Measurements from ENCODE around the gene CFDP1. TPM values are rescaled to one million over a fixed set of nuclear protein-coding genes. Genes with fewer than 3 reads are reported as not detected.
A peak's percentile ranks its signal among the peaks of the same experiment; 100 is the strongest.

CFDP1 gene
- total and polyA plus RNA-seq, 4 experiments from 2014 or later = 37.1 to 42.4 (median 41.9) TPM

GRCh38 chr16:75351183-75351582 is 82.1 kb downstream of the CFDP1 start:
- H3K27ac ChIP-seq (ENCODE audit: low read depth, low read length) = no peak overlapping the region
- DNase-seq = no peak
- ChIA-PET POLR2A (ENCODE audit: partially characterized antibody) (interaction anchor here (0.6 kb wide), 1 partner anchor 23 kb away, joined by 6 read pairs; no protein-coding TSS in a partner anchor), CTCF (ENCODE audit: partially characterized antibody) (no interaction called here)
- H3K4me1 ChIP-seq (ENCODE audit: insufficient read depth, low read length) = no peaks in the 10 kb centered on the region
- intact Hi-C loops (cut with micrococcal nuclease) = no loop called here
- Mint-ChIP-seq H3K4me3 (no peak overlapping the region), H3K4me1 (peaks cover 0 to 3% (median 1%) of the 10 kb centered on the region in 4 donors), H3K27me3 (no peaks in the 10 kb centered on the region), H3K36me3 (peaks cover 10 to 18% of the 10 kb centered on the region in 2 donors), H3K9me3 (no peaks in the 10 kb centered on the region), H3K27ac (no peak overlapping the region)
- no peak overlapping the region for H3K4me3 ChIP-seq (ENCODE audit: low read length in 2 of 2)
- no peaks in the 10 kb centered on the region for H3K36me3 ChIP-seq (ENCODE audit: insufficient read depth, low read length)
- H3K9me3 ChIP-seq (ENCODE audit: control insufficient read depth in 1 of 2, low read length in 2 of 2) = no peaks in the 10 kb centered on the region
- no peaks in the 10 kb centered on the region for H3K27me3 ChIP-seq (ENCODE audit: insufficient read depth, low read length)

- Histone ChIP-seq H3K4me3 (ENCODE audit: low read length in 2 of 2) (no peak overlapping the region), H3K27me3 (ENCODE audit: insufficient read depth, low read length) (no peaks in the 10 kb centered on the region), H3K27ac (ENCODE audit: low read depth, low read length) (no peak overlapping the region), H3K4me1 (ENCODE audit: insufficient read depth, low read length) (no peaks in the 10 kb centered on the region), H3K9me3 (ENCODE audit: control insufficient read depth in 1 of 2, low read length in 2 of 2) (no peaks in the 10 kb centered on the region), H3K36me3 (ENCODE audit: insufficient read depth, low read length) (no peaks in the 10 kb centered on the region)
- Mint-ChIP-seq H3K4me1 (peaks cover 0 to 7% (median 2%) of the 10 kb centered on the region in 4 donors), H3K4me3 (no peak overlapping the region), H3K9me3 (no peaks in the 10 kb centered on the region), H3K27me3 (no peaks in the 10 kb centered on the region), H3K27ac (peak overlapping the region in 1 of 7 donors; percentile 15), H3K36me3 (peaks cover 22 to 38% of the 10 kb centered on the region in 2 donors)
- no peak for DNase-seq
- ChIA-PET POLR2A (ENCODE audit: partially characterized antibody) (no interaction called here), CTCF (ENCODE audit: partially characterized antibody) (no interaction called here)
- intact Hi-C loops (cut with micrococcal nuclease) = no loop called here
These were observed 87.6 kb downstream of the CFDP1 start for GRCh38 chr16:75345711-75346110.

- Mint-ChIP-seq H3K27ac (no peak overlapping the region), H3K36me3 (peaks cover 29 to 54% of the 10 kb centered on the region in 2 donors), H3K4me1 (peaks cover 0 to 7% (median 2%) of the 10 kb centered on the region in 4 donors), H3K4me3 (no peak overlapping the region), H3K9me3 (no peaks in the 10 kb centered on the region), H3K27me3 (no peaks in the 10 kb centered on the region)
- ChIA-PET CTCF (ENCODE audit: partially characterized antibody) (interaction anchor here (1.2 to 2.3 kb wide), 3 partner anchors 10 to 111 kb away, joined by 4 to 7 read pairs (median 5); no protein-coding TSS in a partner anchor), POLR2A (ENCODE audit: partially characterized antibody) (no interaction called here)
- H3K27ac ChIP-seq (ENCODE audit: low read depth, low read length) = no peak overlapping the region
- H3K9me3 ChIP-seq (ENCODE audit: control insufficient read depth in 1 of 2, low read length in 2 of 2) = no peaks in the 10 kb centered on the region
- no peaks in the 10 kb centered on the region for H3K36me3 ChIP-seq (ENCODE audit: insufficient read depth, low read length)
- H3K27me3 ChIP-seq (ENCODE audit: insufficient read depth, low read length) = no peaks in the 10 kb centered on the region
- intact Hi-C loops (cut with micrococcal nuclease) = no loop called here
- H3K4me3 ChIP-seq (ENCODE audit: low read length in 2 of 2) = no peak overlapping the region
- DNase-seq = no peak
- H3K4me1 ChIP-seq (ENCODE audit: insufficient read depth, low read length) = no peaks in the 10 kb centered on the region
These were observed 89.4 kb downstream of the CFDP1 start for GRCh38 chr16:75343941-75344340.

GRCh38 chr16:75343286-75343685 is 90.0 kb downstream of the CFDP1 start:
- Histone ChIP-seq H3K27ac (ENCODE audit: low read depth, low read length) (no peak overlapping the region), H3K4me1 (ENCODE audit: insufficient read depth, low read length) (no peaks in the 10 kb centered on the region), H3K9me3 (ENCODE audit: control insufficient read depth in 1 of 2, low read length in 2 of 2) (no peaks in the 10 kb centered on the region), H3K4me3 (ENCODE audit: low read length in 2 of 2) (no peak overlapping the region), H3K27me3 (ENCODE audit: insufficient read depth, low read length) (no peaks in the 10 kb centered on the region), H3K36me3 (ENCODE audit: insufficient read depth, low read length) (no peaks in the 10 kb centered on the region)
- ChIA-PET POLR2A (ENCODE audit: partially characterized antibody) (no interaction called here), CTCF (ENCODE audit: partially characterized antibody) (interaction anchor here (0.6 to 2.3 kb wide), 3 partner anchors 11 to 110 kb away, joined by 3 to 5 read pairs (median 4); no protein-coding TSS in a partner anchor)
- H3K9me3 Mint-ChIP-seq = no peaks in the 10 kb centered on the region
- no peaks in the 10 kb centered on the region for H3K27me3 Mint-ChIP-seq
- no peak for DNase-seq
- H3K27ac Mint-ChIP-seq = no peak overlapping the region
- peaks cover 29 to 61% of the 10 kb centered on the region in 2 donors for H3K36me3 Mint-ChIP-seq
- H3K4me3 Mint-ChIP-seq = no peak overlapping the region
- intact Hi-C loops (cut with micrococcal nuclease) = no loop called here
- peaks cover 0 to 7% (median 2%) of the 10 kb centered on the region in 4 donors for H3K4me1 Mint-ChIP-seq

GRCh38 chr16:75342308-75342811 is 90.9 kb downstream of the CFDP1 start:
- Mint-ChIP-seq H3K27ac (peak overlapping the region in 1 of 7 donors; percentile 24), H3K9me3 (no peaks in the 10 kb centered on the region), H3K36me3 (peaks cover 29 to 65% of the 10 kb centered on the region in 2 donors), H3K4me3 (no peak overlapping the region), H3K4me1 (peaks cover 0 to 9% (median 2%) of the 10 kb centered on the region in 4 donors), H3K27me3 (no peaks in the 10 kb centered on the region)
- H3K36me3 ChIP-seq (ENCODE audit: insufficient read depth, low read length) = no peaks in the 10 kb centered on the region
- no peaks in the 10 kb centered on the region for H3K27me3 ChIP-seq (ENCODE audit: insufficient read depth, low read length)
- ChIA-PET CTCF (ENCODE audit: partially characterized antibody) (no interaction called here), POLR2A (ENCODE audit: partially characterized antibody) (no interaction called here)
- H3K4me1 ChIP-seq (ENCODE audit: insufficient read depth, low read length) = no peaks in the 10 kb centered on the region
- intact Hi-C loops (cut with micrococcal nuclease) = no loop called here
- no peak overlapping the region for H3K4me3 ChIP-seq (ENCODE audit: low read length in 2 of 2)
- no peak overlapping the region for H3K27ac ChIP-seq (ENCODE audit: low read depth, low read length)
- no peak for DNase-seq
- no peaks in the 10 kb centered on the region for H3K9me3 ChIP-seq (ENCODE audit: control insufficient read depth in 1 of 2, low read length in 2 of 2)

GRCh38 chr16:75341564-75342307 is 91.6 kb downstream of the CFDP1 start:
- Histone ChIP-seq H3K27ac (ENCODE audit: low read depth, low read length) (no peak overlapping the region), H3K36me3 (ENCODE audit: insufficient read depth, low read length) (no peaks in the 10 kb centered on the region), H3K4me3 (ENCODE audit: low read length in 2 of 2) (no peak overlapping the region), H3K9me3 (ENCODE audit: control insufficient read depth in 1 of 2, low read length in 2 of 2) (no peaks in the 10 kb centered on the region), H3K27me3 (ENCODE audit: insufficient read depth, low read length) (no peaks in the 10 kb centered on the region), H3K4me1 (ENCODE audit: insufficient read depth, low read length) (no peaks in the 10 kb centered on the region)
- Mint-ChIP-seq H3K36me3 (peaks cover 28 to 71% of the 10 kb centered on the region in 2 donors), H3K27me3 (no peaks in the 10 kb centered on the region), H3K4me1 (peaks cover 0 to 9% (median 2%) of the 10 kb centered on the region in 4 donors), H3K4me3 (no peak overlapping the region), H3K9me3 (no peaks in the 10 kb centered on the region), H3K27ac (peak overlapping the region in 1 of 7 donors; percentile 6)
- POLR2A ChIA-PET (ENCODE audit: partially characterized antibody) = no interaction called here
- intact Hi-C loops (cut with micrococcal nuclease) = no loop called here
- DNase-seq = no peak
- CTCF ChIA-PET (ENCODE audit: partially characterized antibody) = no interaction called here

GRCh38 chr16:75340741-75341491 is 92.4 kb downstream of the CFDP1 start:
- H3K4me1 ChIP-seq (ENCODE audit: insufficient read depth, low read length) = no peaks in the 10 kb centered on the region
- H3K27me3 ChIP-seq (ENCODE audit: insufficient read depth, low read length) = no peaks in the 10 kb centered on the region
- Mint-ChIP-seq H3K36me3 (peaks cover 23 to 66% of the 10 kb centered on the region in 2 donors), H3K9me3 (no peaks in the 10 kb centered on the region), H3K27me3 (no peaks in the 10 kb centered on the region), H3K4me3 (no peak overlapping the region), H3K4me1 (peaks cover 0 to 7% (median 2%) of the 10 kb centered on the region in 4 donors), H3K27ac (no peak overlapping the region)
- H3K4me3 ChIP-seq (ENCODE audit: low read length in 2 of 2) = no peak overlapping the region
- POLR2A ChIA-PET (ENCODE audit: partially characterized antibody) = interaction anchor here (1.2 kb wide), 1 partner anchor 17 kb away, joined by 3 read pairs; no protein-coding TSS in a partner anchor
- intact Hi-C loops (cut with micrococcal nuclease) = no loop called here
- H3K36me3 ChIP-seq (ENCODE audit: insufficient read depth, low read length) = no peaks in the 10 kb centered on the region
- H3K27ac ChIP-seq (ENCODE audit: low read depth, low read length) = no peak overlapping the region
- no peaks in the 10 kb centered on the region for H3K9me3 ChIP-seq (ENCODE audit: control insufficient read depth in 1 of 2, low read length in 2 of 2)
- DNase-seq = no peak
- CTCF ChIA-PET (ENCODE audit: partially characterized antibody) = no interaction called here
